DND-41 (cell line): ENCODE results near the gene BRINP2.

ENCODE experiments used
- ATAC-seq: fragments of 200-7000 bp; cut with Tn5 transposase; 3 replicates; pipeline ENCODE4 v1.9.1; 2021; ENCODE audit warnings: low read depth; ENCODE audit not compliant: insufficient read depth
- DNase-seq: peaks from one replicate; pipeline ENCODE4 v3.0.0-alpha.2; 2020
- H2AFZ ChIP-seq: 2 replicates; pipeline ENCODE4 v1.6.0; 2012; ENCODE audit warnings: low read depth, low read length
- H3K27ac ChIP-seq: 2 replicates; pipeline ENCODE4 v1.5.1; 2012; ENCODE audit warnings: low read length, inconsistent platforms
- H3K27me3 ChIP-seq: fragments of 200-600 bp; sonication (generic); 2 replicates; pipeline ENCODE4 v1.6.0; 2012; ENCODE audit warnings: low read length, mild to moderate bottlenecking, inconsistent platforms; ENCODE audit not compliant: insufficient read depth, poor library complexity
- H3K36me3 ChIP-seq: 2 replicates; pipeline ENCODE4 v1.5.1; 2012; ENCODE audit warnings: low read length, inconsistent platforms; ENCODE audit not compliant: insufficient read depth
- H3K4me1 ChIP-seq: 2 replicates; pipeline ENCODE4 v1.5.1; 2012; ENCODE audit warnings: mild to moderate bottlenecking, low read length; ENCODE audit not compliant: insufficient read depth
- H3K4me2 ChIP-seq: 2 replicates; pipeline ENCODE4 v1.6.0; 2012; ENCODE audit warnings: mild to moderate bottlenecking, moderate library complexity, low read length, inconsistent platforms; ENCODE audit not compliant: insufficient read depth
- H3K4me3 ChIP-seq, 2 experiments: fragments of 200-600 bp in 1 of 2; shearing (Covaris generic) in 1 of 2; 2 replicates each; pipeline ENCODE4 v1.5.1; 2012 to 2016; ENCODE audit warnings: inconsistent platforms in 2 of 2, low read length in 2 of 2, mild to moderate bottlenecking in 2 of 2, low read depth in 1 of 2, moderate library complexity in 1 of 2
- H3K79me2 ChIP-seq: 2 replicates; pipeline ENCODE4 v1.6.0; 2012; ENCODE audit warnings: low read length, inconsistent platforms; ENCODE audit not compliant: insufficient read depth
- H3K9ac ChIP-seq: 2 replicates; pipeline ENCODE4 v1.6.0; 2012; ENCODE audit warnings: low read depth, mild to moderate bottlenecking, inconsistent platforms, low read length, moderate library complexity
- H3K9me3 ChIP-seq: 2 replicates; pipeline ENCODE4 v1.5.1; 2012; ENCODE audit warnings: low read length, moderate library complexity, mild to moderate bottlenecking, inconsistent platforms; ENCODE audit not compliant: insufficient read depth, severe bottlenecking
- H4K20me1 ChIP-seq: 2 replicates; pipeline ENCODE4 v1.6.0; 2012; ENCODE audit warnings: low read length; ENCODE audit not compliant: insufficient read depth
- EZH2 ChIP-seq: IDR thresholded peaks from 3 replicates; pipeline ENCODE4 v1.6.1; 2012; ENCODE audit warnings: borderline replicate concordance, low read depth, mild to moderate bottlenecking, moderate library complexity, low read length, inconsistent platforms; ENCODE audit not compliant: severe bottlenecking
- TF ChIP-seq, protein P1 (sequence below): IDR thresholded peaks from 2 replicates; pipeline ENCODE4 v1.5.1; 2012; ENCODE audit warnings: borderline replicate concordance, low read length, moderate library complexity, mild to moderate bottlenecking; ENCODE audit not compliant: poor library complexity, severe bottlenecking; ENCODE audit errors: extremely low read depth

BRINP2 gene

DNA sequence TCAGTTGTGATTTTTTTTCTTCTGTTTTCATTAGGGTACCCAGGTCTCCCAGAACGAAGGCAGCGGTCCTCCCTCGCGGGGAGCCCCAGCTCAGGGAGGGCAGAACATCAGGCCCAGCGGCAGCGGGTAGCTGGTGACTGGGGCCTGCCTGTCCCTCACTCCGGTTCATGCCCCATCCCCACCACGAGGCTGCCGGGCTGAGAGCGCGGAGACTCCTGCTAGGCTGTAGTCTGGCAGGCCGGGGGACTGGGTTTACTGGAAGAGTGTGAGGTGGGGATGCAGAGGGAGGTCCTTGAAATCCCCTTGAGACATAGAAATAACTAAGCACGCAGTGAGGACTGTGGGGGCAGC, 10.5 kb downstream of the BRINP2 start:
- Histone ChIP-seq H3K36me3 (no peaks in the 10 kb centered on the region), H3K4me3 (no peak overlapping the region), H3K27ac (no peak overlapping the region), H3K9me3 (no peaks in the 10 kb centered on the region), H3K9ac (no peak overlapping the region), H2AFZ (no peak overlapping the region), H3K79me2 (no peaks in the 10 kb centered on the region), H3K4me2 (no peak overlapping the region), H3K4me1 (no peaks in the 10 kb centered on the region), H3K27me3 (no peaks in the 10 kb centered on the region), H4K20me1 (no peaks in the 10 kb centered on the region)
- TF ChIP-seq, protein P1, sequence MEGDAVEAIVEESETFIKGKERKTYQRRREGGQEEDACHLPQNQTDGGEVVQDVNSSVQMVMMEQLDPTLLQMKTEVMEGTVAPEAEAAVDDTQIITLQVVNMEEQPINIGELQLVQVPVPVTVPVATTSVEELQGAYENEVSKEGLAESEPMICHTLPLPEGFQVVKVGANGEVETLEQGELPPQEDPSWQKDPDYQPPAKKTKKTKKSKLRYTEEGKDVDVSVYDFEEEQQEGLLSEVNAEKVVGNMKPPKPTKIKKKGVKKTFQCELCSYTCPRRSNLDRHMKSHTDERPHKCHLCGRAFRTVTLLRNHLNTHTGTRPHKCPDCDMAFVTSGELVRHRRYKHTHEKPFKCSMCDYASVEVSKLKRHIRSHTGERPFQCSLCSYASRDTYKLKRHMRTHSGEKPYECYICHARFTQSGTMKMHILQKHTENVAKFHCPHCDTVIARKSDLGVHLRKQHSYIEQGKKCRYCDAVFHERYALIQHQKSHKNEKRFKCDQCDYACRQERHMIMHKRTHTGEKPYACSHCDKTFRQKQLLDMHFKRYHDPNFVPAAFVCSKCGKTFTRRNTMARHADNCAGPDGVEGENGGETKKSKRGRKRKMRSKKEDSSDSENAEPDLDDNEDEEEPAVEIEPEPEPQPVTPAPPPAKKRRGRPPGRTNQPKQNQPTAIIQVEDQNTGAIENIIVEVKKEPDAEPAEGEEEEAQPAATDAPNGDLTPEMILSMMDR, result no peak
- TF ChIP-seq EZH2, result no peak
- ATAC-seq, result no peak
- no peak for DNase-seq

DNA sequence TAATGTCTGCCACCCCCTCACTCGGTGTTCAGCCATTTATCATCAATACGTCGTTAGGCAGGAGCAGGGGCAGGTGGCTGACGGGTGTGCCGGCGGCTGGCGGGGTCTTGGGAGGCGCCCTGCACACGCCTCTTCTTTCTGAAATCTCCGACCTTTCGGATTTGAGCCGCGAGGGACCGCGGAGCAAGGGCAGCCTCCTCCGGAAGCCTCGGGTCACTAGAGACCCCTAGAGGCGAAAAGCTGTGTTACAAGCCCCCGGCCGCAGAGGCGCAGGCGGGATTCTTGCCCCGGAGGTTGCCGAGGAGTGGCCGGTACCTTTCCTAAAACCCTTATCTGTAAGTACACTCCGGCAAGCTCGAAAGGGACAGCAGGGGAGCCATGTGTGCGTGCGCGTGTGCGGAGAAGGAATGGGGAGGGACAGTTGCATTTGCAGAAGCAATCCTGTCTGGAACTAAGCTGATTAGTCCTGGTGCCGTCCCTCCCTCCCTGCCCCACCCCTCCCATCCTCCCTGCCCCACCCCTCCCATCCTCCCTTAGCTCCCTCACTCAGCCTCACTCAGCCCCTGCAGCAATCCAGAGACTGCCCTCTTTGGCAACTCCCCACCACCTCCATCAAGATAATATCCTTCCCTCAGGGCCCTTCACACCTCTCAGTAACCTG, 11.0 kb downstream of the BRINP2 start:
- no peaks in the 10 kb centered on the region for H4K20me1 ChIP-seq
- H3K36me3 ChIP-seq, result no peaks in the 10 kb centered on the region
- H3K9ac ChIP-seq, result no peak overlapping the region
- H3K79me2 ChIP-seq, result no peaks in the 10 kb centered on the region
- no peak for DNase-seq
- no peak overlapping the region for H2AFZ ChIP-seq
- H3K27me3 ChIP-seq, result no peaks in the 10 kb centered on the region
- H3K9me3 ChIP-seq, result no peaks in the 10 kb centered on the region
- ATAC-seq, result no peak
- H3K4me3 ChIP-seq, result no peak overlapping the region
- H3K4me2 ChIP-seq, result no peak overlapping the region
- TF ChIP-seq, protein P1, result peak; percentile 46
- no peak for TF ChIP-seq EZH2
- H3K27ac ChIP-seq, result no peak overlapping the region
- H3K4me1 ChIP-seq, result no peaks in the 10 kb centered on the region

DNA sequence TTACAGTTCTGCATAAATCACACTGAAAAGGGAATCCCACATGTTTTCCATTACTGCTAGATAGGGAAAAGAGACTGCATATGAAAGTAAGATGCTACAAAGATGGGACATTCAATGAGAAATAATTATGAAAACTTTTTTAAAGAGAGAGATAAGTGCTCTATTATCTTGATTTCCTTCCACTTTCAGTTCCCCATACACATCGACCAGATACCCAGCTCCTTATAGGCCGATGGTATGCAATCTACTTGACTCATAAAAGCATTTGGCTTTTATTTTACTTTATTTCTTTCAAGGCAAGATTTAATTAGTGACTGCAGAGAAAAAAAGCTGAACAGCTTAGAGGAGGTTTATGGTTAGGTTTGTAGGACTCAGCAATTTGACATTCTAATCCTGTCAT, 13.1 kb downstream of the BRINP2 start:
- Histone ChIP-seq H4K20me1 (no peaks in the 10 kb centered on the region), H3K27ac (no peak overlapping the region), H3K27me3 (no peaks in the 10 kb centered on the region), H3K9me3 (no peaks in the 10 kb centered on the region), H3K9ac (no peak overlapping the region), H3K79me2 (no peaks in the 10 kb centered on the region), H3K4me2 (no peak overlapping the region), H3K4me1 (no peaks in the 10 kb centered on the region), H2AFZ (no peak overlapping the region), H3K36me3 (no peaks in the 10 kb centered on the region), H3K4me3 (no peak overlapping the region)
- no peak for DNase-seq
- ATAC-seq, result no peak
- TF ChIP-seq EZH2, result no peak
- TF ChIP-seq, protein P1, result no peak
